GM18498 (cell line): Measurements from ENCODE around the gene EDA.
"Not testable (repeated sequence)": the region's sequence is repeated elsewhere in the genome, so short reads cannot be mapped to it uniquely, and the experiment has no call there.

Experiments
- ATAC-seq: cut with Tn5 transposase; IDR thresholded peaks from one replicate; pipeline ENCODE4 v1.9.1; 2021; ENCODE audit warnings: mild to moderate bottlenecking, moderate library complexity; ENCODE audit not compliant: unreplicated experiment

The EDA gene

GRCh38 chrX:69948276-69948797, 332.4 kb downstream of the EDA start:
- ATAC-seq, result no peak

- no peak for ATAC-seq
Observed at GRCh38 chrX:69951753-69952152, 335.8 kb downstream of the EDA start.

GRCh38 chrX:69959712-69960111, 343.8 kb downstream of the EDA start:
- ATAC-seq, result no peak

GRCh38 chrX:69961365-69962072, 345.6 kb downstream of the EDA start:
- ATAC-seq, result no peak

- no peak for ATAC-seq
Observed at GRCh38 chrX:69968950-69969349, 353.0 kb downstream of the EDA start.

GRCh38 chrX:69969460-69969859, 353.5 kb downstream of the EDA start:
- ATAC-seq, result no peak

- no peak for ATAC-seq
Observed at GRCh38 chrX:69987691-69988090, 371.8 kb downstream of the EDA start.

GRCh38 chrX:69988955-69989394, 373.1 kb downstream of the EDA start:
- ATAC-seq, result no peak

GRCh38 chrX:69991685-69992084, 375.8 kb downstream of the EDA start:
- ATAC-seq, result no peak

GRCh38 chrX:69993494-69993893, 377.6 kb downstream of the EDA start:
- ATAC-seq, result no peak

GRCh38 chrX:69995362-69996112, 379.6 kb downstream of the EDA start:
- ATAC-seq, result no peak

GRCh38 chrX:69996113-69996468, 380.2 kb downstream of the EDA start:
- ATAC-seq, result no peak

- not testable (repeated sequence) for ATAC-seq
Observed at GRCh38 chrX:69998299-69998698, 382.4 kb downstream of the EDA start.

- ATAC-seq, result no peak
Observed at GRCh38 chrX:70001269-70001668, 385.4 kb downstream of the EDA start.

GRCh38 chrX:70001708-70002341, 385.9 kb downstream of the EDA start:
- no peak for ATAC-seq

GRCh38 chrX:70007946-70008345, 392.0 kb downstream of the EDA start:
- ATAC-seq, result no peak

- ATAC-seq, result no peak
Observed at GRCh38 chrX:70009049-70009448, 393.1 kb downstream of the EDA start.

GRCh38 chrX:70009970-70010369, 394.1 kb downstream of the EDA start:
- no peak for ATAC-seq

- ATAC-seq, result no peak
Observed at GRCh38 chrX:70012756-70013155, 396.8 kb downstream of the EDA start.

- no peak for ATAC-seq
Observed at GRCh38 chrX:70013466-70014381, 397.8 kb downstream of the EDA start.

- ATAC-seq, result no peak
Observed at GRCh38 chrX:70016513-70016912, 400.6 kb downstream of the EDA start.
